ENCODE results near the gene APP.

The APP gene

DNA sequence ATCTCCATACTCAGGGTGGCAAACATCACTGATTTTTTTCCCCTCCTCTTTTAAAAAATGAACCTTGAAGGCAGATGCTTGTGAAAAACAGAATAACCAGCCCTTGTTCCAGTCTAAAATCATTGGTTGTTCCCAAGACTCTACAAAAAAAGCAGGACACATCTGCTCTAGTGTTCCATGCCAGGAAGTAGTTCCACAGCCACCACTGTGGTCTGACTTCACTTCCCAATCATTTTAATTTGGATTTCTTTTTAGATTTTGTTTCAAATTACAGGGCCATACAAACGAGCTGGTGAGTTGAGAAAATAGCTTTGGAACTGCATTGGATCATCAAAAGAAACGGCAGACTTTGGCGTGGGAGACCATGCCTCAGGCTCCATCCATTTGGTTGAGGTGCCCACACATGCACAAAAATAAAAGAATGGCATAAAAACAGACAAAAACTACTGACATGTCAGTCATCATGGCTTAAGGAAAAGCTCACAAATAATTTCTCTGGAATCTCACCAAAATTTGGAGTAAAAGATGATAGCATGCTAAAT, 225.8 kb downstream of the APP start:
- Histone ChIP-seq H3K4me2 (ENCODE audit: insufficient read depth, low read length) (no peak overlapping the region), H3K9ac (ENCODE audit: low read depth, low read length) (no peak overlapping the region), H3K36me3 (ENCODE audit: insufficient read depth, low read length) (no peaks in the 10 kb centered on the region), H3K9me3 (ENCODE audit: insufficient read depth, low read length, severe bottlenecking) (no peaks in the 10 kb centered on the region), H3K4me3 (ENCODE audit: low read depth in 1 of 2, low read length in 2 of 2) (no peak overlapping the region), H3K27me3 (ENCODE audit: insufficient read depth, low read length, poor library complexity) (no peaks in the 10 kb centered on the region), H3K4me1 (ENCODE audit: insufficient read depth, low read length) (no peaks in the 10 kb centered on the region), H3K27ac (ENCODE audit: low read length) (no peak overlapping the region), H3K79me2 (ENCODE audit: insufficient read depth, low read length) (no peaks in the 10 kb centered on the region), H4K20me1 (ENCODE audit: insufficient read depth, low read length) (no peaks in the 10 kb centered on the region), H2AFZ (ENCODE audit: low read depth, low read length) (no peak overlapping the region)
- TF ChIP-seq, protein P1, sequence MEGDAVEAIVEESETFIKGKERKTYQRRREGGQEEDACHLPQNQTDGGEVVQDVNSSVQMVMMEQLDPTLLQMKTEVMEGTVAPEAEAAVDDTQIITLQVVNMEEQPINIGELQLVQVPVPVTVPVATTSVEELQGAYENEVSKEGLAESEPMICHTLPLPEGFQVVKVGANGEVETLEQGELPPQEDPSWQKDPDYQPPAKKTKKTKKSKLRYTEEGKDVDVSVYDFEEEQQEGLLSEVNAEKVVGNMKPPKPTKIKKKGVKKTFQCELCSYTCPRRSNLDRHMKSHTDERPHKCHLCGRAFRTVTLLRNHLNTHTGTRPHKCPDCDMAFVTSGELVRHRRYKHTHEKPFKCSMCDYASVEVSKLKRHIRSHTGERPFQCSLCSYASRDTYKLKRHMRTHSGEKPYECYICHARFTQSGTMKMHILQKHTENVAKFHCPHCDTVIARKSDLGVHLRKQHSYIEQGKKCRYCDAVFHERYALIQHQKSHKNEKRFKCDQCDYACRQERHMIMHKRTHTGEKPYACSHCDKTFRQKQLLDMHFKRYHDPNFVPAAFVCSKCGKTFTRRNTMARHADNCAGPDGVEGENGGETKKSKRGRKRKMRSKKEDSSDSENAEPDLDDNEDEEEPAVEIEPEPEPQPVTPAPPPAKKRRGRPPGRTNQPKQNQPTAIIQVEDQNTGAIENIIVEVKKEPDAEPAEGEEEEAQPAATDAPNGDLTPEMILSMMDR (IDR thresholded peaks at IDR 0.05; ENCODE audit: borderline replicate concordance, extremely low read depth, low read length, poor library complexity, severe bottlenecking): no peak
- no peak for TF ChIP-seq EZH2 (IDR thresholded peaks at IDR 0.05; ENCODE audit: borderline replicate concordance, low read depth, low read length, severe bottlenecking)
- ATAC-seq (ENCODE audit: insufficient read depth, low read depth): no peak
- DNase-seq: no peak

DNA sequence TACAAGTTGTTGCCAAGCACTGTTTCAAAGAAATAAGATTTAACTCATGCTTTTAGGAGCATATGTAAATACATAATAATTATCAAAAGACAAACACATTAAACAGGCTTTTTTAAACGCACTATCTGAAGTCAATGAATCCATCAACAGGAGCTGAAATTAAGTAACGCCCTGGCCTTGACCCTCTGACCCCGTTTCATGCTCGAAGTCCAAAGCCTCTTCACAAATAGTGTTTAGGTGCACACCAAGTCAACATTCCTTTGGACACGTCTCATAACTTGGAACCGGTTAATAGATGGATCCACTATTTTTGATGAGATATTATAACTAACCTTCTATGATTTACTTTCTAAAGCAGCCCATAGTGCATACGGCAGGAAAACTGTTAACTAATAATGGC, 226.5 kb downstream of the APP start:
- no peaks in the 10 kb centered on the region for H3K4me1 ChIP-seq (ENCODE audit: insufficient read depth, low read length)
- DNase-seq (no peak), ATAC-seq (ENCODE audit: insufficient read depth, low read depth) (no peak)
- H3K79me2 ChIP-seq (ENCODE audit: insufficient read depth, low read length): no peaks in the 10 kb centered on the region
- H3K4me3 ChIP-seq (ENCODE audit: low read depth in 1 of 2, low read length in 2 of 2): no peak overlapping the region
- H3K9me3 ChIP-seq (ENCODE audit: insufficient read depth, low read length, severe bottlenecking): no peaks in the 10 kb centered on the region
- H3K27me3 ChIP-seq (ENCODE audit: insufficient read depth, low read length, poor library complexity): no peaks in the 10 kb centered on the region
- no peaks in the 10 kb centered on the region for H3K36me3 ChIP-seq (ENCODE audit: insufficient read depth, low read length)
- H4K20me1 ChIP-seq (ENCODE audit: insufficient read depth, low read length): no peaks in the 10 kb centered on the region
- no peak overlapping the region for H3K27ac ChIP-seq (ENCODE audit: low read length)
- H3K9ac ChIP-seq (ENCODE audit: low read depth, low read length): no peak overlapping the region
- TF ChIP-seq EZH2 (IDR thresholded peaks at IDR 0.05; ENCODE audit: borderline replicate concordance, low read depth, low read length, severe bottlenecking): no peak
- TF ChIP-seq, protein P1 (IDR thresholded peaks at IDR 0.05; ENCODE audit: borderline replicate concordance, extremely low read depth, low read length, poor library complexity, severe bottlenecking): no peak
- no peak overlapping the region for H2AFZ ChIP-seq (ENCODE audit: low read depth, low read length)
- no peak overlapping the region for H3K4me2 ChIP-seq (ENCODE audit: insufficient read depth, low read length)

DNA sequence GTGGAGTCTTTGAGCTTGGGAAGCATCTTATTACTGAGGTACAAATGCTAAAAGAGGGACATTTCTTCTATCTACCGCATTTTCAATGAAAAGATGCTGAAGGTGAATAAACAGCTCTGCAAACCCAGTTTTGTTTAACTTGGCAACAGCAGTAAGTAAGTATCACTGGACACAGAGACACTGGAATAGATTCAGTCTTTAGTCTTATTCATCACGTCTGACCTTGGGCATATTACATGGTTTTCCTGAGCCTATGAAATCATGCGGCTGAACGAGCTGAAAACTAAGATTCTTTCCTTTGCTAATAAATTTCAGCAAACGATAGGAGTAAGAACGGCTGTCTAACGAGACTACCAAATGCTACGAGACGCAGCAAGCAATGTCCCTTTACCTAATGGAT, 228.4 kb downstream of the APP start:
- Histone ChIP-seq H3K4me1 (ENCODE audit: insufficient read depth, low read length) (no peaks in the 10 kb centered on the region), H3K9ac (ENCODE audit: low read depth, low read length) (no peak overlapping the region), H3K79me2 (ENCODE audit: insufficient read depth, low read length) (no peaks in the 10 kb centered on the region), H3K9me3 (ENCODE audit: insufficient read depth, low read length, severe bottlenecking) (no peaks in the 10 kb centered on the region), H4K20me1 (ENCODE audit: insufficient read depth, low read length) (no peaks in the 10 kb centered on the region), H3K27ac (ENCODE audit: low read length) (no peak overlapping the region), H3K4me3 (ENCODE audit: low read depth in 1 of 2, low read length in 2 of 2) (no peak overlapping the region), H3K27me3 (ENCODE audit: insufficient read depth, low read length, poor library complexity) (no peaks in the 10 kb centered on the region), H3K36me3 (ENCODE audit: insufficient read depth, low read length) (no peaks in the 10 kb centered on the region), H2AFZ (ENCODE audit: low read depth, low read length) (no peak overlapping the region), H3K4me2 (ENCODE audit: insufficient read depth, low read length) (no peak overlapping the region)
- DNase-seq (no peak), ATAC-seq (ENCODE audit: insufficient read depth, low read depth) (no peak)
- TF ChIP-seq, protein P1 (IDR thresholded peaks at IDR 0.05; ENCODE audit: borderline replicate concordance, extremely low read depth, low read length, poor library complexity, severe bottlenecking): no peak
- no peak for TF ChIP-seq EZH2 (IDR thresholded peaks at IDR 0.05; ENCODE audit: borderline replicate concordance, low read depth, low read length, severe bottlenecking)

DNA sequence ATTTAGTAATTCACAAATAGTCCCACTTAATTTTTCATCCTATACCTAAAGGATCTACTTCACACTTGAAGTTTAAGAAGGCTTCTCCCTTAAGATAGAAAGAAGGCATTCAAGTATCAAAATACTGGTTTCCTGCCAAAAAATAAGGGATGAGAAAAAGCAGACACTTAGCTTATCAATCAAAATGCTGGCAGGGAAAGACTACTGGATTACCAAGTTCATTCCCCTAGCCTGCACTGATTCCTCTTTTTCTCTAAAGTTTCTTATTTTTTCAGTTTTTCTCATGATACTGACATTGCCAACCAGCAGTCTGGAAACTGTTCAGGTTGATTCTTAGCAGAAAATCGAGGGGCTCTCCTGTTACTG, 231.2 kb downstream of the APP start:
- no peaks in the 10 kb centered on the region for H3K79me2 ChIP-seq (ENCODE audit: insufficient read depth, low read length)
- DNase-seq (no peak), ATAC-seq (ENCODE audit: insufficient read depth, low read depth) (no peak)
- H3K27me3 ChIP-seq (ENCODE audit: insufficient read depth, low read length, poor library complexity): no peaks in the 10 kb centered on the region
- TF ChIP-seq EZH2 (IDR thresholded peaks at IDR 0.05; ENCODE audit: borderline replicate concordance, low read depth, low read length, severe bottlenecking): no peak
- TF ChIP-seq, protein P1 (IDR thresholded peaks at IDR 0.05; ENCODE audit: borderline replicate concordance, extremely low read depth, low read length, poor library complexity, severe bottlenecking): no peak
- no peak overlapping the region for H2AFZ ChIP-seq (ENCODE audit: low read depth, low read length)
- H3K27ac ChIP-seq (ENCODE audit: low read length): no peak overlapping the region
- no peak overlapping the region for H3K9ac ChIP-seq (ENCODE audit: low read depth, low read length)
- H3K4me3 ChIP-seq (ENCODE audit: low read depth in 1 of 2, low read length in 2 of 2): no peak overlapping the region
- H3K36me3 ChIP-seq (ENCODE audit: insufficient read depth, low read length): no peaks in the 10 kb centered on the region
- H3K4me2 ChIP-seq (ENCODE audit: insufficient read depth, low read length): no peak overlapping the region
- no peaks in the 10 kb centered on the region for H3K9me3 ChIP-seq (ENCODE audit: insufficient read depth, low read length, severe bottlenecking)
- peaks cover 8% of the 10 kb centered on the region for H3K4me1 ChIP-seq (ENCODE audit: insufficient read depth, low read length)
- no peaks in the 10 kb centered on the region for H4K20me1 ChIP-seq (ENCODE audit: insufficient read depth, low read length)
